ENCODE data around the gene TMEM150A.

DNA sequence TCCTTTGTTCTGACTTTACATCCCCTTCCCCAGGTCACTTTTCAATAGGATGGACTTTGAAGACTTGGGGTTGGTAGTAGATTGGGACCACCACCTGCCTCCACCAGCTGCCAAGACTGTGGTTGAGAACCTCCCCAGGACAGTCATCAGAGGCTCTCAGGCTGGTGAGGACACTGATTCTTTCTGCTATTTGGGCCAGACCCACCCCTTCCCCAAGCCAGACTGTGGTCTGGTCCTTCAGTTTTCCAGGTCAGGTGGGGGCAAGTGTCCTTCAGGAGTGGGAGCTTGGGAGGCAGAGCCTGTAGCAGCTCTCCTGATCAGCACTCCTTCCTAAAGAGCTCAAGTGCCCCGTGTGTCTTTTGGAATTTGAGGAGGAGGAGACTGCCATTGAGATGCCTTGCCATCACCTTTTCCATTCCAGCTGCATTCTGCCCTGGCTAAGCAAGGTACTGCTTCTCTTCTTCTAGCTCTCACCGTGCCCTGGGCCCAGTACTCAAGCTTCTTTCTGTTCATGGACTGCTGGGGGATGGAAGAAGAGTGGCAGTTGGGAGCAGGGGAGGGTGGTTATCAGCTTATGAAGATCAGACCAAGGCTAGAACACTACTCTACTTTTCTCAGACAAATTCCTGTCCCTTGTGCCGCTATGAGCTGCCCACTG is 5.9 kb downstream of the TMEM150A start:
- TF ChIP-seq, protein P1, sequence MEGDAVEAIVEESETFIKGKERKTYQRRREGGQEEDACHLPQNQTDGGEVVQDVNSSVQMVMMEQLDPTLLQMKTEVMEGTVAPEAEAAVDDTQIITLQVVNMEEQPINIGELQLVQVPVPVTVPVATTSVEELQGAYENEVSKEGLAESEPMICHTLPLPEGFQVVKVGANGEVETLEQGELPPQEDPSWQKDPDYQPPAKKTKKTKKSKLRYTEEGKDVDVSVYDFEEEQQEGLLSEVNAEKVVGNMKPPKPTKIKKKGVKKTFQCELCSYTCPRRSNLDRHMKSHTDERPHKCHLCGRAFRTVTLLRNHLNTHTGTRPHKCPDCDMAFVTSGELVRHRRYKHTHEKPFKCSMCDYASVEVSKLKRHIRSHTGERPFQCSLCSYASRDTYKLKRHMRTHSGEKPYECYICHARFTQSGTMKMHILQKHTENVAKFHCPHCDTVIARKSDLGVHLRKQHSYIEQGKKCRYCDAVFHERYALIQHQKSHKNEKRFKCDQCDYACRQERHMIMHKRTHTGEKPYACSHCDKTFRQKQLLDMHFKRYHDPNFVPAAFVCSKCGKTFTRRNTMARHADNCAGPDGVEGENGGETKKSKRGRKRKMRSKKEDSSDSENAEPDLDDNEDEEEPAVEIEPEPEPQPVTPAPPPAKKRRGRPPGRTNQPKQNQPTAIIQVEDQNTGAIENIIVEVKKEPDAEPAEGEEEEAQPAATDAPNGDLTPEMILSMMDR (IDR thresholded peaks at IDR 0.05), result no peak
- TF ChIP-seq POLR2A (IDR thresholded peaks at IDR 0.05), result no peak

All from testis (tissue), 2 donors.